Neural crest cell (in vitro differentiated cells): ENCODE data around the gene EIF2S3B. TPM values are rescaled to one million over a fixed set of nuclear protein-coding genes. Genes with fewer than 3 reads are reported as not detected.

Experiments used
- DNase-seq: peaks from one replicate; pipeline ENCODE4 v3.0.0; 2021; ENCODE audit warnings: low read depth, mixed read lengths, low spot score
- H3K27ac Mint-ChIP-seq: one replicate; pipeline ENCODE4 v1.8.0; 2021; ENCODE audit warnings: mild to moderate bottlenecking, mixed read lengths; ENCODE audit not compliant: unreplicated experiment
- H3K27me3 Mint-ChIP-seq: 2 replicates; pipeline ENCODE4 v1.8.0; 2021; ENCODE audit warnings: low read depth, mild to moderate bottlenecking, mixed read lengths
- H3K36me3 Mint-ChIP-seq: 2 replicates; pipeline ENCODE4 v1.8.0; 2021; ENCODE audit warnings: low read depth, mild to moderate bottlenecking, mixed read lengths
- H3K4me1 Mint-ChIP-seq: 2 replicates; pipeline ENCODE4 v1.8.0; 2021; ENCODE audit warnings: mixed read lengths
- H3K4me3 Mint-ChIP-seq: one replicate; pipeline ENCODE4 v1.8.0; 2021; ENCODE audit warnings: mild to moderate bottlenecking, mixed read lengths
- H3K9me3 Mint-ChIP-seq: 2 replicates; pipeline ENCODE4 v1.8.0; 2021; ENCODE audit warnings: mixed read lengths
- total RNA-seq: library from RNA; stranded (reverse); gene quantifications from 2 replicates; pipeline ENCODE4 v1.2.1, GENCODE V29; 2021
- TF ChIP-seq, protein P1 (sequence below): fragments of 200-600 bp; sonication (generic); conservative IDR thresholded peaks from 2 replicates; pipeline ENCODE4 v1.5.0; 2021; ENCODE audit warnings: antibody characterized with exemption, mild to moderate bottlenecking

The EIF2S3B gene
- total RNA-seq, 1 donor from 2014 or later, result 0.96 TPM

DNA sequence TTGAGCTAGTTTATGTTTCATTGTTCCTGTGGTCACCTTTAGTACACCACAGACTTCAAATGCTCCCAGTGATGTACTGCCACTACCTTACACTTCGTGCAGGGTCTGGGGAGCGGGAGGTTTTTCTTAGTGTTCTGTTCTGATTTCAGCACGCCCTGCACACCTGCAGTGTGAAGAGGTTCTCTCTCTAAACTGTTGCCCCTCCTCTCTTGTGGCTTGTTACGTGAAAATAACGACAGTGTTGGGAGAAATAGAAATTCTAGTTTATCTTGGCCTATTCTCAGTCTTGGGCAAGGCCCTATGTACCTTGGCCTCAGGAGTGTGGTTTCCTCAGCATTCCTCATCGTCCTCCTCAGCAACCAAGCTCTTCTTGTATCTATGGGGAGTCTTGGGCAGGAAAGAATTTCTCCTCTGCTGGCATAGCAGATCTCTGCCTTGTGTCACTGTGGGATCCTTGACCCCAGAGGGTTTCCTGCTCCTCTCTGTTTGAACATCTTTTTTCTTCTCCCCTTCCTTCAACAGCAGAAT is 48.6 kb downstream of the EIF2S3B start:
- TF ChIP-seq, protein P1, sequence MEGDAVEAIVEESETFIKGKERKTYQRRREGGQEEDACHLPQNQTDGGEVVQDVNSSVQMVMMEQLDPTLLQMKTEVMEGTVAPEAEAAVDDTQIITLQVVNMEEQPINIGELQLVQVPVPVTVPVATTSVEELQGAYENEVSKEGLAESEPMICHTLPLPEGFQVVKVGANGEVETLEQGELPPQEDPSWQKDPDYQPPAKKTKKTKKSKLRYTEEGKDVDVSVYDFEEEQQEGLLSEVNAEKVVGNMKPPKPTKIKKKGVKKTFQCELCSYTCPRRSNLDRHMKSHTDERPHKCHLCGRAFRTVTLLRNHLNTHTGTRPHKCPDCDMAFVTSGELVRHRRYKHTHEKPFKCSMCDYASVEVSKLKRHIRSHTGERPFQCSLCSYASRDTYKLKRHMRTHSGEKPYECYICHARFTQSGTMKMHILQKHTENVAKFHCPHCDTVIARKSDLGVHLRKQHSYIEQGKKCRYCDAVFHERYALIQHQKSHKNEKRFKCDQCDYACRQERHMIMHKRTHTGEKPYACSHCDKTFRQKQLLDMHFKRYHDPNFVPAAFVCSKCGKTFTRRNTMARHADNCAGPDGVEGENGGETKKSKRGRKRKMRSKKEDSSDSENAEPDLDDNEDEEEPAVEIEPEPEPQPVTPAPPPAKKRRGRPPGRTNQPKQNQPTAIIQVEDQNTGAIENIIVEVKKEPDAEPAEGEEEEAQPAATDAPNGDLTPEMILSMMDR, result no peak
- H3K4me3 Mint-ChIP-seq, result no peak overlapping the region
- H3K27me3 Mint-ChIP-seq, result peaks cover 5% of the 10 kb centered on the region
- no peaks in the 10 kb centered on the region for H3K4me1 Mint-ChIP-seq
- peaks cover 14% of the 10 kb centered on the region for H3K9me3 Mint-ChIP-seq
- no peak overlapping the region for H3K27ac Mint-ChIP-seq
- no peaks in the 10 kb centered on the region for H3K36me3 Mint-ChIP-seq
- no peak for DNase-seq

DNA sequence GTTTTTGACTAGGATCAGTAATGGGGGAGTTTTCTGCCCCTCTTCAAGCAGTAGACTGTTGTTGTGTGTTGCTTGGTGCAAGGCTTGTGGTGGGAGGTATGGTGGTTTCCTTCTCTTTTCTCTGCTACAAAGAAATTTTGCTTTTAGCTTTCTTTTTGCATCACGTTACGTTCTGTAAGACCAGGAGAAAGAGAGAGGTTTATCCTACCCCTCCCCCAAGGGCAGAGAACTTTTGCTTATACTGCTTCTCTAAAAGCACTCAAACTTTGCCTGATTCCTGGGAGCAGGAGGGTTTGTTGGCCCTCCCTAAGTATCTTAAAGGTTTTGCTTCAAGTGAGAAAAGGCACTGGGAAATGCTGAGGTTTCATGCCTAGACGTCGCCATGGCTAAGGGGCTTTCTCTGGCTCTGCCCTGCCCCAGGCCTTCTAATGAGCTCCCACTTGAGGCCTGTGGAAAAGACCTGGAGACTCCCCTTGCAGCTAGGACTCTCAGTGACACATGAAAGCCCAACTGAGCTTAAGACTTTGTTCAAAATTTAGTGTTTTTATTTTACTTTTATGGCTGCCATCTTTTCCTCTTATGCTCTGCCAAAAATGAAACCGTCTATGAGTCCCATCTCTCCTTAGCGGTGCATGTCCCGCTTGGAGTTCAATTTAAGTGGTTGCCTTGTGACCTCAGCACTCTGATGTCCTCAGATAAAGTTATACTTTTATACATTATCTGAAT is 49.2 kb downstream of the EIF2S3B start:
- TF ChIP-seq, protein P1, result no peak
- H3K27ac Mint-ChIP-seq, result no peak overlapping the region

DNA sequence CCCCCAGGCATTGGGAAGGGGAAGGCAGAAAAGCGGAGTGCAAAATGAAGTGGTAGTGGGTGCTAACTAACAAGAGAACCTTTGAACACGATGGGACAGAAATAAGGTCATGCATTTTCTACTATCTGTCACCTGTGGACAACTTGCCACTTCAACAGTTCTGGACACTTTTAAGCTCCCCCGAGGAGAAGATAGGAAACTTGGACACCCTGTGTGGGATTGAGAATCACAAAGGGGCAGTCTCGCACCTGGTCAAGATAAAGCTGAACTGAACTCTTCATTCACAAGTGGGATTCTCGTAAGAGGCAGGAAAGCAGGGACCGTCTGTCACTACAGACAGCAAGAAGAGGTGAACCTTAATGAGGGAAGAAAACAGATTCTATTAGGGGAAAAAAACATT is 51.6 kb downstream of the EIF2S3B start:
- Mint-ChIP-seq H3K4me3 (no peak overlapping the region), H3K4me1 (no peaks in the 10 kb centered on the region), H3K9me3 (peaks cover 7% of the 10 kb centered on the region), H3K36me3 (no peaks in the 10 kb centered on the region), H3K27me3 (peaks cover 5% of the 10 kb centered on the region), H3K27ac (no peak overlapping the region)
- TF ChIP-seq, protein P1, result no peak
- no peak for DNase-seq

More for the DNA sequence above, 49.2 kb downstream of the EIF2S3B start:
- H3K4me3 Mint-ChIP-seq, result no peak overlapping the region
- DNase-seq, result no peak
- peaks cover 13% of the 10 kb centered on the region for H3K9me3 Mint-ChIP-seq
- peaks cover 5% of the 10 kb centered on the region for H3K27me3 Mint-ChIP-seq
- no peaks in the 10 kb centered on the region for H3K4me1 Mint-ChIP-seq
- H3K36me3 Mint-ChIP-seq, result no peaks in the 10 kb centered on the region

DNA sequence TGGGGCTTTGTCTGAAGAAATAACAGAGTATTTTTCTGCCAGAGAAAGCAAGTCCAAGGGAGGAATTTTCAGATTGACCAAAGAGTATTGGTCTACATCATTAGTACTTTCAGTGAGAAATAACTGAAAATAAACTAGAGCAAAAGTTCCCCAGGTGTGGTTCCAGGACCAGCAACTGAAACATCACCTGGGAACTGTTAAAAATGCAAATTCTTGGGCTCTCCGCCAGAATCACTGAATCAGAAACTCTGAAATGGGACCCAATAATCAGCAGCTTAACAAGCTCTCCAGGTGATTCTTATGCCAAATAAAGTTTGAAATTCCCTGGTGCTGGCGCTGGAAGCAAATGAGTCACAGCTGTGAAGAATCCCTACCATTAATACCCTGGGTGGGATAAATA is 52.1 kb downstream of the EIF2S3B start:
- Mint-ChIP-seq H3K27me3 (peaks cover 5% of the 10 kb centered on the region), H3K4me1 (no peaks in the 10 kb centered on the region), H3K27ac (no peak overlapping the region), H3K4me3 (no peak overlapping the region), H3K9me3 (peaks cover 3% of the 10 kb centered on the region), H3K36me3 (no peaks in the 10 kb centered on the region)
- DNase-seq, result no peak
- TF ChIP-seq, protein P1, result no peak

Other genes starting within 250 kb of the EIF2S3B start
- 0.12 TPM in 1 of 2 replicates, not detected in the other for gene KLRD1, start 198.0 kb upstream of the EIF2S3B start, total RNA-seq
- not detected in 2 replicates for gene KLRK1, start 115.8 kb upstream of the EIF2S3B start, total RNA-seq
- gene KLRC4, start 96.1 kb upstream of the EIF2S3B start, total RNA-seq, result not detected in 2 replicates
- not detected in 2 replicates for gene KLRC3, start 85.3 kb upstream of the EIF2S3B start, total RNA-seq
- not detected in 2 replicates for gene KLRC2, start 69.9 kb upstream of the EIF2S3B start, total RNA-seq
- not detected in 2 replicates for gene KLRC1, start 52.5 kb upstream of the EIF2S3B start, total RNA-seq
- 51.6 and 56.5 TPM in 2 replicates for gene MAGOHB, start 107.7 kb downstream of the EIF2S3B start, total RNA-seq
- not detected in 2 replicates for gene STYK1, start 168.2 kb downstream of the EIF2S3B start, total RNA-seq
- gene YBX3, start 217.4 kb downstream of the EIF2S3B start, total RNA-seq, result 86.8 and 90.4 TPM in 2 replicates